GM23248 (cell line): Measurements from ENCODE around the gene TCF25. TPM values are rescaled to one million over a fixed set of nuclear protein-coding genes. Genes with fewer than 3 reads are reported as not detected.
"Not testable (repeated sequence)": the region's sequence is repeated elsewhere in the genome, so short reads cannot be mapped to it uniquely, and the experiment has no call there.

ENCODE experiments used
- DNase-seq: peaks from one replicate; pipeline ENCODE4 v3.0.0-alpha.2; 2015
- H2AFZ ChIP-seq: fragments of 200-600 bp; sonication (generic); 2 replicates; pipeline ENCODE4 v1.6.1; 2016; ENCODE audit warnings: antibody characterized with exemption
- H3F3A ChIP-seq: fragments of 200-600 bp; sonication (generic); 2 replicates; pipeline ENCODE4 v1.6.1; 2016; ENCODE audit warnings: mild to moderate bottlenecking, antibody characterized with exemption, mixed run types; ENCODE audit not compliant: insufficient read depth
- H3K27ac ChIP-seq: fragments of 200-600 bp; sonication (generic); 2 replicates; pipeline ENCODE4 v1.5.1; 2016; ENCODE audit warnings: mild to moderate bottlenecking
- H3K27me3 ChIP-seq: fragments of 200-600 bp; sonication (generic); replicated peaks from 2 replicates; pipeline ENCODE4 v1.6.1; 2016; ENCODE audit warnings: mild to moderate bottlenecking; ENCODE audit not compliant: insufficient read depth
- H3K36me3 ChIP-seq: fragments of 200-600 bp; sonication (generic); 2 replicates; pipeline ENCODE4 v1.6.1; 2016; ENCODE audit warnings: low read depth, mild to moderate bottlenecking
- H3K4me1 ChIP-seq: fragments of 200-600 bp; sonication (generic); 2 replicates; pipeline ENCODE4 v1.6.1; 2016; ENCODE audit warnings: mild to moderate bottlenecking; ENCODE audit not compliant: insufficient read depth
- H3K4me2 ChIP-seq: fragments of 200-600 bp; sonication (generic); one replicate; pipeline ENCODE4 v1.6.1; 2016; ENCODE audit warnings: mild to moderate bottlenecking; ENCODE audit not compliant: unreplicated experiment
- H3K4me3 ChIP-seq: fragments of 200-600 bp; sonication (generic); 2 replicates; pipeline ENCODE4 v1.5.1; 2016; ENCODE audit warnings: mild to moderate bottlenecking
- H3K79me2 ChIP-seq: fragments of 200-600 bp; sonication (generic); 2 replicates; pipeline ENCODE4 v1.6.1; 2016; ENCODE audit warnings: mild to moderate bottlenecking; ENCODE audit not compliant: insufficient read depth
- H3K9ac ChIP-seq: fragments of 200-600 bp; sonication (generic); 2 replicates; pipeline ENCODE4 v1.6.1; 2016; ENCODE audit warnings: mild to moderate bottlenecking
- H3K9me2 ChIP-seq: fragments of 200-600 bp; sonication (generic); 2 replicates; pipeline ENCODE4 v1.6.1; 2016; ENCODE audit warnings: mixed run types, mild to moderate bottlenecking, moderate library complexity; ENCODE audit not compliant: insufficient read depth
- H3K9me3 ChIP-seq: fragments of 200-600 bp; sonication (generic); one replicate; pipeline ENCODE4 v1.6.1; 2017; ENCODE audit warnings: low read depth
- H4K20me1 ChIP-seq: fragments of 200-600 bp; sonication (generic); 2 replicates; pipeline ENCODE4 v1.6.0; 2016; ENCODE audit not compliant: insufficient read depth
- EZH2 ChIP-seq: fragments of 200-600 bp; sonication (generic); IDR thresholded peaks from 2 replicates; pipeline ENCODE4 v1.6.1; 2018; ENCODE audit warnings: antibody characterized with exemption, mild to moderate bottlenecking; ENCODE audit not compliant: insufficient read depth, poor library complexity, severe bottlenecking
- EZH2phosphoT487 ChIP-seq: fragments of 200-600 bp; sonication (generic); IDR thresholded peaks from 2 replicates; pipeline ENCODE4 v1.6.1; 2018; ENCODE audit warnings: antibody characterized with exemption, moderate library complexity, mild to moderate bottlenecking, low read depth; ENCODE audit not compliant: insufficient read depth
- WGBS, 2 experiments: methylation state at CpG; one replicate each; pipeline ENCODE4 v1.1.6; 2015 to 2017; ENCODE audit warnings: low lambda C conversion rate in 2 of 2, low coverage in 1 of 2; ENCODE audit errors: missing lambda C conversion rate in 2 of 2; 5-methylcytosine and 5-hydroxymethylcytosine counted together
- in situ Hi-C: fragments of 300-500 bp; cut with MboI; formaldehyde crosslinking; loops from 2 replicates; pipeline ENCODE4 v1.15.0; 2020
- polyA plus RNA-seq: library from polyadenylated mRNA; unstranded; fragments of >200 nt; fragmentation: Nextera tagmentation; extraction: Ambion mirVana; gene quantifications from 2 replicates; pipeline ENCODE4 v1.2.1, GENCODE V29; 2016
- total RNA-seq: library from RNA; depleted of rRNA; stranded (reverse); fragments of >200 nt; shearing (Covaris generic); gene quantifications from 2 replicates; pipeline ENCODE4 v1.2.3, GENCODE V29; 2014

Gene TCF25
- total and polyA plus RNA-seq, 2 experiments from 2014 or later = 143 to 162 TPM

- Histone ChIP-seq H3K4me1 (peaks cover 12% of the 10 kb centered on the region; the same call in 1 of the 2 replicates), H3K79me2 (peaks cover 64% of the 10 kb centered on the region), H3K9ac (peak overlapping the region; percentile 99), H3K9me2 (no peaks in the 10 kb centered on the region), H3F3A (peaks cover 19% of the 10 kb centered on the region), H3K9me3 (no peaks in the 10 kb centered on the region), H3K4me3 (peak overlapping the region; percentile 86), H2AFZ (no peak overlapping the region), H3K27me3 (no peaks in the 10 kb centered on the region), H3K27ac (peak overlapping the region; percentile 100), H3K4me2 (peak overlapping the region; percentile 69), H4K20me1 (peaks cover 14% of the 10 kb centered on the region; the same call in 1 of the 2 replicates), H3K36me3 (peaks cover 20% of the 10 kb centered on the region)
- in situ Hi-C loops = no loop called here
- WGBS, 2 experiments = 2 to 3% methylated on average over 14 to 61 of the region's 61 CpGs
- peak; percentile 98 for DNase-seq
- TF ChIP-seq EZH2 = no peak
- no peak for TF ChIP-seq EZH2phosphoT487
These were observed 739 bp downstream of the TCF25 start for GRCh38 chr16:89873972-89874689.

GRCh38 chr16:89879123-89879522 lies 5.7 kb downstream of the TCF25 start:
- Histone ChIP-seq H3K79me2 (peaks cover 96% of the 10 kb centered on the region), H3F3A (peaks cover 19% of the 10 kb centered on the region), H4K20me1 (peaks cover 27% of the 10 kb centered on the region), H3K36me3 (peaks cover 38% of the 10 kb centered on the region)
- H3K9ac ChIP-seq, H3K4me2 ChIP-seq, H3K9me2 ChIP-seq, H3K27me3 ChIP-seq, H3K9me3 ChIP-seq, H3K4me3 ChIP-seq, H3K4me1 ChIP-seq, H2AFZ ChIP-seq, in situ Hi-C loops, DNase-seq, H3K27ac ChIP-seq: not testable (repeated sequence)
- 94 to 98% methylated on average over 15 to 27 of the region's 28 CpGs for WGBS, 2 experiments

- Histone ChIP-seq H3K4me1 (no peaks in the 10 kb centered on the region), H4K20me1 (peaks cover 18% of the 10 kb centered on the region), H2AFZ (no peak overlapping the region), H3K9me3 (no peaks in the 10 kb centered on the region), H3K27ac (no peak overlapping the region), H3K9me2 (no peaks in the 10 kb centered on the region), H3K4me3 (no peak overlapping the region), H3K27me3 (no peaks in the 10 kb centered on the region), H3K9ac (no peak overlapping the region), H3K36me3 (peaks cover 38% of the 10 kb centered on the region), H3K4me2 (no peak overlapping the region), H3F3A (peaks cover 9% of the 10 kb centered on the region), H3K79me2 (peaks cover 95% of the 10 kb centered on the region)
- no peak for DNase-seq
- in situ Hi-C loops = no loop called here
- WGBS, 2 experiments = 96% methylated on average over 15 to 18 of the region's 18 CpGs
- TF ChIP-seq EZH2phosphoT487 (no peak), EZH2 (no peak)
These were observed 7.3 kb downstream of the TCF25 start for GRCh38 chr16:89880477-89881367.

GRCh38 chr16:89881368-89881730 lies 8.0 kb downstream of the TCF25 start:
- no peaks in the 10 kb centered on the region for H3K9me2 ChIP-seq
- in situ Hi-C loops = no loop called here
- no peak overlapping the region for H2AFZ ChIP-seq
- DNase-seq = no peak
- no peaks in the 10 kb centered on the region for H3K27me3 ChIP-seq
- H4K20me1 ChIP-seq = peaks cover 18% of the 10 kb centered on the region
- no peak overlapping the region for H3K27ac ChIP-seq
- no peaks in the 10 kb centered on the region for H3K9me3 ChIP-seq
- H3K79me2 ChIP-seq = peaks cover 95% of the 10 kb centered on the region
- 83 to 88% methylated on average over 6 of the region's 6 CpGs for WGBS, 2 experiments
- H3K4me3 ChIP-seq = no peak overlapping the region
- TF ChIP-seq EZH2 (no peak), EZH2phosphoT487 (no peak)
- H3F3A ChIP-seq = peaks cover 5% of the 10 kb centered on the region; the same call in 1 of the 2 replicates
- no peak overlapping the region for H3K9ac ChIP-seq
- no peak overlapping the region for H3K4me2 ChIP-seq
- H3K36me3 ChIP-seq = peaks cover 38% of the 10 kb centered on the region
- H3K4me1 ChIP-seq = no peaks in the 10 kb centered on the region
